KMS-11 (cell line): ENCODE data around the gene ARHGAP25.

Experiments used
- H2AFZ ChIP-seq: fragments of 200-600 bp; sonication (generic); 2 replicates; pipeline ENCODE4 v1.6.1; 2016; ENCODE audit warnings: antibody characterized with exemption, mixed run types, low read depth
- H3K27ac ChIP-seq: fragments of 200-600 bp; sonication (generic); 2 replicates; pipeline ENCODE4 v1.6.1; 2016; ENCODE audit warnings: mild to moderate bottlenecking, mixed run types
- H3K27me3 ChIP-seq: fragments of 200-600 bp; sonication (generic); 2 replicates; pipeline ENCODE4 v1.6.1; 2017; ENCODE audit warnings: mild to moderate bottlenecking, low read depth, mixed run types, moderate library complexity; ENCODE audit not compliant: insufficient read depth
- H3K36me3 ChIP-seq: fragments of 200-600 bp; sonication (generic); 2 replicates; pipeline ENCODE4 v1.6.1; 2017; ENCODE audit warnings: mild to moderate bottlenecking, mixed run types; ENCODE audit not compliant: insufficient read depth
- H3K4me1 ChIP-seq: fragments of 200-600 bp; sonication (generic); 2 replicates; pipeline ENCODE4 v1.6.1; 2016; ENCODE audit warnings: mild to moderate bottlenecking, low read depth, mixed run types; ENCODE audit not compliant: poor library complexity, severe bottlenecking
- H3K4me2 ChIP-seq: fragments of 200-600 bp; sonication (generic); 2 replicates; pipeline ENCODE4 v1.7.0; 2016; ENCODE audit warnings: mild to moderate bottlenecking, mixed run types
- H3K4me3 ChIP-seq: fragments of 200-600 bp; sonication (generic); IDR thresholded peaks from 2 replicates; pipeline ENCODE4 v1.6.1; 2017; ENCODE audit warnings: low read depth, low read length, mixed read lengths; ENCODE audit not compliant: insufficient read depth
- H3K79me2 ChIP-seq: fragments of 200-600 bp; sonication (generic); 2 replicates; pipeline ENCODE4 v1.6.1; 2016; ENCODE audit warnings: low read depth, mixed run types; ENCODE audit not compliant: insufficient read depth
- H3K9ac ChIP-seq: fragments of 200-600 bp; sonication (generic); 2 replicates; pipeline ENCODE4 v1.6.1; 2016; ENCODE audit warnings: mild to moderate bottlenecking, mixed run types
- H4K20me1 ChIP-seq: fragments of 200-600 bp; sonication (generic); 2 replicates; pipeline ENCODE4 v1.6.1; 2016; ENCODE audit warnings: mild to moderate bottlenecking, mixed run types; ENCODE audit not compliant: insufficient read depth
- CTCF ChIP-seq: fragments of 200-600 bp; sonication (generic); conservative IDR thresholded peaks from 2 replicates; pipeline ENCODE4 v1.6.1; 2017; ENCODE audit warnings: low read depth, mild to moderate bottlenecking, antibody characterized with exemption, low read length, moderate library complexity, mixed read lengths

The ARHGAP25 gene

GRCh38 chr2:68827666-68828065 is 93.1 kb downstream of the ARHGAP25 start:
- Histone ChIP-seq H3K4me2 (no peak overlapping the region), H3K4me1 (peaks cover 30% of the 10 kb centered on the region), H3K9ac (no peak overlapping the region), H4K20me1 (no peaks in the 10 kb centered on the region), H2AFZ (no peak overlapping the region), H3K79me2 (no peaks in the 10 kb centered on the region), H3K27ac (no peak overlapping the region), H3K4me3 (no peak overlapping the region), H3K36me3 (no peaks in the 10 kb centered on the region), H3K27me3 (no peaks in the 10 kb centered on the region)
- no peak for TF ChIP-seq CTCF

- Histone ChIP-seq H2AFZ (peak overlapping the region; percentile 15; the same call in 1 of the 2 replicates), H3K9ac (no peak overlapping the region), H4K20me1 (no peaks in the 10 kb centered on the region), H3K4me3 (no peak overlapping the region), H3K27me3 (no peaks in the 10 kb centered on the region), H3K4me1 (peaks cover 33% of the 10 kb centered on the region), H3K27ac (no peak overlapping the region), H3K79me2 (no peaks in the 10 kb centered on the region), H3K4me2 (peak overlapping the region; percentile 47), H3K36me3 (no peaks in the 10 kb centered on the region)
- TF ChIP-seq CTCF = no peak
These were observed 94.5 kb downstream of the ARHGAP25 start for GRCh38 chr2:68828887-68829708.

GRCh38 chr2:68829749-68830148 is 95.1 kb downstream of the ARHGAP25 start:
- Histone ChIP-seq H2AFZ (0 out of 2 replicates have a peak overlapping the region, but pooled peaks have one; percentile 15), H3K27ac (no peak overlapping the region), H3K9ac (no peak overlapping the region), H3K4me1 (peaks cover 34% of the 10 kb centered on the region), H3K36me3 (no peaks in the 10 kb centered on the region), H3K27me3 (no peaks in the 10 kb centered on the region), H3K4me3 (no peak overlapping the region), H4K20me1 (no peaks in the 10 kb centered on the region), H3K79me2 (no peaks in the 10 kb centered on the region), H3K4me2 (peak overlapping the region; percentile 47)
- no peak for TF ChIP-seq CTCF

GRCh38 chr2:68831686-68832232 is 97.1 kb downstream of the ARHGAP25 start:
- peak overlapping the region; percentile 12; the same call in 1 of the 2 replicates for H3K4me2 ChIP-seq
- no peaks in the 10 kb centered on the region for H3K79me2 ChIP-seq
- TF ChIP-seq CTCF = no peak
- H3K36me3 ChIP-seq = no peaks in the 10 kb centered on the region
- no peak overlapping the region for H3K9ac ChIP-seq
- H3K4me1 ChIP-seq = peaks cover 55% of the 10 kb centered on the region
- H3K4me3 ChIP-seq = no peak overlapping the region
- H2AFZ ChIP-seq = no peak overlapping the region
- no peak overlapping the region for H3K27ac ChIP-seq
- no peaks in the 10 kb centered on the region for H3K27me3 ChIP-seq
- H4K20me1 ChIP-seq = no peaks in the 10 kb centered on the region
